GM18505 (cell line): Measurements from ENCODE around the gene MYO5B.
A peak's percentile ranks its signal among the peaks of the same experiment; 100 is the strongest.
"Not testable (repeated sequence)": the region's sequence is repeated elsewhere in the genome, so short reads cannot be mapped to it uniquely, and the experiment has no call there.

Experiments used
- ATAC-seq: cut with Tn5 transposase; IDR thresholded peaks from one replicate; pipeline ENCODE4 v1.9.1; 2021; ENCODE audit not compliant: unreplicated experiment
- POLR2A ChIP-seq: IDR thresholded peaks from 4 replicates; pipeline ENCODE4 v1.6.1; 2011; ENCODE audit warnings: borderline replicate concordance; ENCODE audit not compliant: insufficient read depth, insufficient read length; ENCODE audit errors: extremely low read depth

The MYO5B gene

GRCh38 chr18:49798001-49798400 lies 396.9 kb downstream of the MYO5B start:
- TF ChIP-seq POLR2A = no peak
- ATAC-seq = no peak

DNA sequence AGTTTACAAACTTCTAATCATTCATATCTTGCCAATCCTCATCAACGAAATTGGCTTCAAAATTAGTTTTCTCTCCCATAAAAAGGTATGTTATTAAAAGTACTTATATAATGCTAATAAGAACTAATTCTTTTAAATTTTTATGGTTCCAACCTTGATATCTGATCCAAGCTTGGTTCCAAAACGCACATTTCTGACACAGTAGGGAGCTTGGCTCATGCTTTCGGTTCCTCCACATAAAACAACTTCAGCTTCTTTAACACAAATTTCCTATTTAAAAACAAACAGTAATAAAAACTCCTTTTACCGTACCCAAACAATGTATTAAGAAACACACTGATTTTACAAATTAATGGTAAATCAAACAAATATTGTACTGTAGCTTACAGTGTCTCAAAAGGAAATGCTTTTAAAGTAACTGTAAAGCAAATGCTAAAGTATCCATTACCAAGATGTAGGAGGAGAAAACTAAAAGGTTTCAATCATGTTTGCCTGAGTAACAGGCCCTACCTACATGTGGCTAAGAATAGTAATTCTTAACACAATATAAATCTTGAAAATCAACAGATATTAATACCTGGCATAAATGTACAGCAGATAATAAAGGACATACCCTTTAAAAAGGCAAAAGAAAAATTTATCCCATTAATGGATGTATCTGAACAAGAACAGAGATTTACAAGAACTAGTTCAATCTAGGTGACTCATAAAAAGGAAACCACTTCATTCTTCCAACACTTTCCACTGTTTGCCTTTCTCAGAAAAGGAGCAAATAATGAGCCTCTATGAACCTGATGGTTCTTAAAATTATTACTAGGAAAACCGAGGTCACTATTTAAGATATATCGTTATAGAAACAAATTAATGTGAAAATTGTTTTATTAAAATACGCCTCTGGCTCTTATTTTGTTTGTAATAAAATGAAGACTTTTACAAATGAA lies 399.1 kb downstream of the MYO5B start:
- ATAC-seq = no peak
- no peak for TF ChIP-seq POLR2A

- ATAC-seq = no peak
- no peak for TF ChIP-seq POLR2A
Observed at GRCh38 chr18:49794743-49795142, 400.2 kb downstream of the MYO5B start.

- not testable (repeated sequence) for ATAC-seq
Observed at GRCh38 chr18:49789560-49790134, 405.3 kb downstream of the MYO5B start.

DNA sequence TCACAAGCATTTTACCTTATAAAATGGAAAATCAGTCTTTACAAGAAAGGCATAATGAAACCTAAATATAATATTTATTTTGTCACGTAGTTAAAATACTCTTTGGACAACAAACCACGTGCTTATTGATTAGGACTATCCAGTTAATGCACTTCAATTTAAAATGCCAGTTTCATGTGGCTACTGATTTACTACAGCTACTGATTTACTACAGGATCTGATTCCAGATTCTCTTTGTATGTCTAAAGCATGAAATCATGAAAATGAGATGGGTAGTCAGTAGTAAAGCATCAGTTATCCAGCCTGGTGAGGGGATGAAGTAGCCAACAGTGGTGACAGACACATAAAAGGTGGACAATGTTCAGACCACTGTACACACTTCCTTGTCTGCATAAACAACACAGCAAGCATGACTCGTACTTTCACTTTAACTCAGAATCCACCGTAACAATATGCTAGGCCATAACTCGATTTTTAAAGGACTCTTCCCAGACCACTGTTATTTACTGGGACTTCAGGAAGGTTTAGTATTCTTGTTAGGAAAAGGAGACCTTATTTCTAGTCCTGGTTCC lies 406.5 kb downstream of the MYO5B start:
- TF ChIP-seq POLR2A = no peak
- ATAC-seq = peak; percentile 55

DNA sequence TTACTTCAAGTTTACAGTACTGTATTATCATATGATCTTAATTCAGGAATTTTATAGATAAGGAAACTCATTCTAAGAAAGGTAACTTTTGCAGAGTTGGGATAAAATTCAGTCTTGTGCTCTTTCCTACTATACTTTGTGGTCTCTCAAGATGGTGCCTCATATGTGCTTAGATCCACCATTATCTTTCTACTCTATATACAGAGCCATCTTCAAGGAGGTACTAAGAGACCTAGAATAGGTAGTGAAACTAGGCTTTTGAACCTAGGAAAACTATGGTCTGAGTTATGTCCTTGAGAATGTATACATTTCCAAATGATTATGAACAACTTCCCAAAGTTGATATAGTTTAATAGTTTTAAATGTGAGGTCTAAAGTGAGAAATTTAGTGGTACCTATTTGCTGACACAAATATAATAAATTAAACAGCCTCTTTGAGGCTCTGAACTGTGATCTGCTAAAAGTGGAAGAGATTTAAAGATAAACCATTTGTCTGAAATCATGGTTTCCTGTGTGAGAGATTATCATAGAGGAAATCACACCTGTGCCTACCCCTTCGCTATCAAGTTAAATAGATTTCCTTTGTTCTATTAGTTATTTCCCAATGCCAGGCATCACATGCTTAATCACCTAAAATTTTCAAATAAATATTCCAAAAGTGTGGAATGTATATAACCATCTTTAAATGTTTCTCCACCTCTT lies 408.8 kb downstream of the MYO5B start:
- no peak for ATAC-seq

GRCh38 chr18:49784427-49785185 lies 410.3 kb downstream of the MYO5B start:
- no peak for TF ChIP-seq POLR2A
- ATAC-seq = no peak

More for the DNA sequence above, 408.8 kb downstream of the MYO5B start:
- TF ChIP-seq POLR2A = no peak

- ATAC-seq = not testable (repeated sequence)
Observed at GRCh38 chr18:49783631-49784030, 411.3 kb downstream of the MYO5B start.

- TF ChIP-seq POLR2A = no peak
- ATAC-seq = no peak
Observed at GRCh38 chr18:49778826-49779465, 416.0 kb downstream of the MYO5B start.
